Effector memory CD4-positive, alpha-beta T cell (primary cell): ENCODE measurements around the gene RNF215.

Experiments used
- DNase-seq, 3 donors: peaks; one replicate each; pipeline ENCODE4 v3.0.0-alpha.2; 2020
- H3K27ac ChIP-seq: 2 replicates; pipeline ENCODE4 v1.7.0; 2013; ENCODE audit warnings: mild to moderate bottlenecking, low read length, moderate library complexity; ENCODE audit not compliant: insufficient read depth, poor library complexity, severe bottlenecking
- H3K27me3 ChIP-seq: replicated peaks from 2 replicates; pipeline ENCODE4 v1.7.0; 2013; ENCODE audit warnings: mild to moderate bottlenecking, low read length; ENCODE audit not compliant: insufficient read depth, control insufficient read depth, poor library complexity, severe bottlenecking
- H3K36me3 ChIP-seq: 2 replicates; pipeline ENCODE4 v1.7.0; 2013; ENCODE audit warnings: mild to moderate bottlenecking, low read length, moderate library complexity; ENCODE audit not compliant: control insufficient read depth, insufficient read depth
- H3K4me1 ChIP-seq: 2 replicates; pipeline ENCODE4 v1.7.0; 2013; ENCODE audit warnings: low read length, mild to moderate bottlenecking; ENCODE audit not compliant: control insufficient read depth, insufficient read depth, poor library complexity, severe bottlenecking
- H3K4me3 ChIP-seq: 2 replicates; pipeline ENCODE4 v1.7.0; 2013; ENCODE audit warnings: low read length, low read depth, mild to moderate bottlenecking; ENCODE audit not compliant: insufficient read depth, poor library complexity, severe bottlenecking
- H3K9me3 ChIP-seq: 2 replicates; pipeline ENCODE4 v1.7.0; 2013; ENCODE audit warnings: mild to moderate bottlenecking, low read length, moderate library complexity; ENCODE audit not compliant: control insufficient read depth

RNF215 gene

DNA sequence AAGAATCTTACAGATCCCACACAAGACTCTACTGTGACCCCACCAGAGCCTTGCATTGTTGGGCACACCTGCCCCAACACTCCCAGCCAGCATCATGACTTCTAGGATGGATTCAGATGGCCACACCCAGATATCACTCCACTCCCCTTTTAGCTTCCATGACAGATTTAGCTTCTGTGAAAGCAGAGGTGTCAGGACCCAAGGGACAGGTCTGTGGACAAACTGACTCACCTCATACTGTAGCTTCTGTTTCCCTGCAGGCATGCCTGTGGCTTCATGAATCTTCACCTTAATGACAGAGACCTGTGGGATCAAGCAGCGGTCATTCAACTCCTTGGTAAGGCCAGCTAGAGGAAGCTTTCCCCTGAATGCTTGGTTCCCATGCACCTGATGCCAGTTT, 52.0 kb downstream of the RNF215 start:
- peaks cover 80% of the 10 kb centered on the region for H3K36me3 ChIP-seq

DNA sequence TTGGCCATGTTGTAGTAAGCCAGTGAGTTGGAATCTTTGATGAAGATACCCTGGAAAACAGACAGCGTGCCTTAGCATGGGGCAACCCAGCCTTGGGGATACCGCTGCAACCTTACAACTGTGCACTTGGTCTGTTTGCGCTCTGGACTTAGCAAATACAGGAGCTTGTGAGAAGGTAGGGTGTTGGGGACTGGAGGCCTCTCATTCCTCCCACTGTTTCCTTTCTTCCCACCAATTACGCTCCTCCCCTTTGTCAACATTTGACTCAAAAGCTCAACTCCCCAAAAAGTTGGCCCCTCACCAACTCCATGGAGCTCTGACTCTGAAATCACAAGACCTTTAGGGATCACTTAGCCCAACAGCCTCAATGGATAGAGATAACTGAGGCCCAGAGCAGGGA, 52.6 kb downstream of the RNF215 start:
- peaks cover 74% of the 10 kb centered on the region for H3K36me3 ChIP-seq

More for the DNA sequence above, 52.0 kb downstream of the RNF215 start:
- no peak for DNase-seq
- no peak overlapping the region for H3K4me3 ChIP-seq
- no peaks in the 10 kb centered on the region for H3K27me3 ChIP-seq
- H3K27ac ChIP-seq = no peak overlapping the region
- H3K4me1 ChIP-seq = no peaks in the 10 kb centered on the region
- no peaks in the 10 kb centered on the region for H3K9me3 ChIP-seq

DNA sequence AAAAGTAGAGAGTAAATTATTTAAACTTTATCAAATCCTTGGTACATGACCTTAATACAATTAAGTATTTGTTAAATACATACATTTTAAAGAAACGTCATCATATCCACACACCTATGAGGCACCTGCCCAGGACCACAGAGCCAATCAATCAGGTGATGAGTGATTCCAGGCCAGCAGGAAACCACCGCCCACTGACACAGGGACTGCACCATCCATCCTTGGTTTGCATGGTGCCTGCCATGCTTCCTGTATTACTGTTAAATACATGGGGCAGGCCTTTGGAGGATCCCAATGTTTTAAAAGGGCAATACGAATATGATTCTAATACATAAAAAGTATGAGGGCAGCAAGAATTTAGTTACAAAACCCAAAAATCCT, 53.5 kb downstream of the RNF215 start:
- Histone ChIP-seq H3K27me3 (no peaks in the 10 kb centered on the region), H3K36me3 (peaks cover 65% of the 10 kb centered on the region), H3K9me3 (no peaks in the 10 kb centered on the region), H3K4me3 (no peak overlapping the region), H3K4me1 (no peaks in the 10 kb centered on the region), H3K27ac (no peak overlapping the region)
- DNase-seq = no peak

More for the DNA sequence above, 52.6 kb downstream of the RNF215 start:
- no peak overlapping the region for H3K4me3 ChIP-seq
- no peaks in the 10 kb centered on the region for H3K4me1 ChIP-seq
- H3K9me3 ChIP-seq = no peaks in the 10 kb centered on the region
- no peaks in the 10 kb centered on the region for H3K27me3 ChIP-seq
- DNase-seq = no peak
- H3K27ac ChIP-seq = no peak overlapping the region

DNA sequence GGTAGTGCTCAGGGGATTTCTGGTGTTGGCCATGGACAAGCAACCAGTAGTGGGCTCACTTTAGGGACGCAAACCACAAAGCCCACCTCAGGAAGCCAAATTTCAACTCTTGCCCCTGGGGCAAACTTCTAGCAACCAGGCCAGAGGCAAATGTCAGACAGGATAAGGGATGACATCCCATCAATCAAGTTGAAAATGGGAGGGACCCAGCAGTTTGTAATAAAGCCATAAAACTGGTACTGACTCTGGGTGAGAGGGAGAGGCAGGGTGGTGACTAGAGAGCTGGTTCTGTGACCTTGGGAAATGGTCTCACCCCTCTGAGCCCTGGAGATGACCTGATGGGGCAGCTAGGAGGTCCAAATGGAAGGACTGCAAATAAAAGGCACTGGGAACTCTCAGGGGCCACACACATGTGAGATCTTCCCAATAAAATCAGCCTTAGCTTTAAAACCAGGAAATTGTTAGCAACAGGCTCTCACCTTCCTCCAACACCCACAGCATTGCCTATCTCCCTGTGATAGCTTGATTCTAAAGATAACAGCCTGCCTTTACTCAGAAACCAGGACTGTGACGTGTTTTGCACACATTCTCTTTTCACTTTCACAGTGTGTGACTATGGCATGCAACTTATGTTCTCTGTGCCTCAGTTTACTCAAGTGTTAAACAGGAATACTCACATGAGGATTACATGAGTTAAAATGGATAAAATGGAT, 54.1 kb downstream of the RNF215 start:
- Histone ChIP-seq H3K9me3 (no peaks in the 10 kb centered on the region), H3K36me3 (peaks cover 60% of the 10 kb centered on the region), H3K4me3 (no peak overlapping the region), H3K27ac (no peak overlapping the region), H3K4me1 (no peaks in the 10 kb centered on the region), H3K27me3 (no peaks in the 10 kb centered on the region)
- DNase-seq = no peak

DNA sequence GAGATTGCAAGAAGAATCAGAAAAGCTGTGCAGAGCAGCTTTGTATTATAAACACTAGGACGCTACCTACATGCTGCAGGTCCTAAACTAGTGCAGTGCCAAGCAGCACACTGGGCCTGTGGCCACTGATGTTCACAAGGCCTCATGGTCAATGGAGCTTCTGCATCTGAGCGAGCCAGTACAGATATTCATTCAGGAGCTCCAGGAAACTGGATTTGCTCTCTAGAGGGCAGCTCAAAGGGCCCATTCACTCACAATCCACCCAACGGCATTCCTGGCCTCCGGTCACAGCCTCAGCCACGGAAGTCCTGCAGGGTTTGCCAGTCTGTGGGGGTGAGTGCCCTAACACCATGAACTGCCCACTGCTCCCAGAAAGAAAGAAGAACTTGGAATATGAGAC, 54.7 kb downstream of the RNF215 start:
- H3K4me3 ChIP-seq = no peak overlapping the region
- no peaks in the 10 kb centered on the region for H3K27me3 ChIP-seq
- H3K27ac ChIP-seq = no peak overlapping the region
- DNase-seq = no peak
- H3K4me1 ChIP-seq = peaks cover 3% of the 10 kb centered on the region
- peaks cover 54% of the 10 kb centered on the region for H3K36me3 ChIP-seq
- H3K9me3 ChIP-seq = no peaks in the 10 kb centered on the region
